HEK293 (cell line): Measurements from ENCODE around the gene NEIL1.

Experiments used
- ATF2 ChIP-seq: fragments of 450-650 bp; formaldehyde crosslinking; IDR thresholded peaks from 2 replicates; pipeline ENCODE4 v1.5.1; 2016; ENCODE audit warnings: missing biosample characterization, missing genetic modification characterization, low read depth
- BCL6B ChIP-seq: fragments of 450-650 bp; formaldehyde crosslinking; IDR thresholded peaks from 2 replicates; pipeline ENCODE4 v1.5.1; 2017; ENCODE audit warnings: missing biosample characterization, missing genetic modification characterization
- KLF17 ChIP-seq: fragments of 450-650 bp; formaldehyde crosslinking; IDR thresholded peaks from 2 replicates; pipeline ENCODE4 v1.5.1; 2016; ENCODE audit warnings: missing biosample characterization, missing genetic modification characterization
- KLF8 ChIP-seq: fragments of 450-650 bp; formaldehyde crosslinking; IDR thresholded peaks from 2 replicates; pipeline ENCODE4 v1.5.1; 2016; ENCODE audit warnings: missing biosample characterization, missing genetic modification characterization
- PRDM1 ChIP-seq: fragments of 450-650 bp; formaldehyde crosslinking; IDR thresholded peaks from 2 replicates; pipeline ENCODE4; 2016; ENCODE audit warnings: missing biosample characterization, missing genetic modification characterization
- PRDM4 ChIP-seq: fragments of 450-650 bp; formaldehyde crosslinking; IDR thresholded peaks from 2 replicates; pipeline ENCODE4 v1.5.1; 2017; ENCODE audit warnings: missing biosample characterization, missing genetic modification characterization
- REPIN1 ChIP-seq: fragments of 450-650 bp; formaldehyde crosslinking; IDR thresholded peaks from 2 replicates; pipeline ENCODE4 v1.5.1; 2017; ENCODE audit warnings: missing biosample characterization, missing genetic modification characterization, low read depth
- ZNF266 ChIP-seq: fragments of 450-650 bp; formaldehyde crosslinking; IDR thresholded peaks from 2 replicates; pipeline ENCODE4 v1.5.1; 2016; ENCODE audit warnings: missing biosample characterization, missing genetic modification characterization, low read depth
- ZNF391 ChIP-seq: fragments of 450-650 bp; formaldehyde crosslinking; IDR thresholded peaks from 2 replicates; pipeline ENCODE4 v1.5.1; 2016; ENCODE audit warnings: low read depth, missing biosample characterization, missing genetic modification characterization, borderline replicate concordance
- ZNF398 ChIP-seq: fragments of 450-650 bp; formaldehyde crosslinking; IDR thresholded peaks from 2 replicates; pipeline ENCODE4 v1.5.1; 2017; ENCODE audit warnings: missing biosample characterization, missing genetic modification characterization
- ZNF518A ChIP-seq: fragments of 450-650 bp; formaldehyde crosslinking; conservative IDR thresholded peaks from 2 replicates; pipeline ENCODE4 v1.5.1; 2016; ENCODE audit warnings: low read depth, missing biosample characterization, missing genetic modification characterization
- ZNF558 ChIP-seq: fragments of 450-650 bp; formaldehyde crosslinking; IDR thresholded peaks from 2 replicates; pipeline ENCODE4 v1.5.1; 2016; ENCODE audit warnings: missing biosample characterization, missing genetic modification characterization
- ZNF571 ChIP-seq: fragments of 450-650 bp; formaldehyde crosslinking; IDR thresholded peaks from 2 replicates; pipeline ENCODE4 v1.5.0; 2017; ENCODE audit warnings: missing biosample characterization, missing genetic modification characterization
- ZSCAN18 ChIP-seq: fragments of 450-650 bp; formaldehyde crosslinking; IDR thresholded peaks from 2 replicates; pipeline ENCODE4 v1.5.1; 2016; ENCODE audit warnings: missing biosample characterization, missing genetic modification characterization

Gene NEIL1

GRCh38 chr15:75307778-75308390 is 39.0 kb upstream of the NEIL1 start (continued):
- TF ChIP-seq BCL6B (tag by site-specific recombination) (0 out of 2 replicates have a peak, but pooled peaks have one; percentile 29), PRDM4 (tag by site-specific recombination) (no peak), ZNF571 (tag by site-specific recombination) (no peak), KLF8 (tag by site-specific recombination) (no peak), ZNF558 (no peak), REPIN1 (tag by site-specific recombination) (no peak), ATF2 (tag by site-specific recombination) (no peak), ZNF518A (tag by site-specific recombination) (no peak), ZNF266 (tag by site-specific recombination) (no peak), ZNF398 (no peak), ZSCAN18 (no peak), KLF17 (tag by site-specific recombination) (peak; percentile 39; the same call in 1 of the 2 replicates), PRDM1 (tag by site-specific recombination) (no peak), ZNF391 (tag by site-specific recombination) (no peak)
